ENCODE data around the gene HOXA1.
A peak's percentile ranks its signal among the peaks of the same experiment; 100 is the strongest.

HOXA1 gene

GRCh38 chr7:27116031-27116961 lies 20.5 kb upstream of the HOXA1 start:
- ATAC-seq: no peak
- no peak for TF ChIP-seq PPARA (CRISPR knock-in tag; IDR thresholded peaks at IDR 0.05; ENCODE audit: borderline replicate concordance)
- TF ChIP-seq RARB (CRISPR knock-in tag; IDR thresholded peaks at IDR 0.05): no peak

- TF ChIP-seq ZNF565 (CRISPR knock-in tag; conservative IDR thresholded peaks at IDR 0.05; ENCODE audit: low read depth) (no peak), CSRNP3 (CRISPR knock-in tag; IDR thresholded peaks at IDR 0.05) (no peak), ZFP30 (CRISPR knock-in tag; IDR thresholded peaks at IDR 0.05) (no peak), ESRRG (CRISPR knock-in tag; IDR thresholded peaks at IDR 0.05) (no peak), ZNF8 (CRISPR knock-in tag; IDR thresholded peaks at IDR 0.05) (no peak), RARB (CRISPR knock-in tag; IDR thresholded peaks at IDR 0.05) (no peak), PATZ1 (CRISPR knock-in tag; IDR thresholded peaks at IDR 0.05; ENCODE audit: borderline replicate concordance) (no peak), ISL1 (CRISPR knock-in tag; IDR thresholded peaks at IDR 0.05) (no peak), BACH2 (CRISPR knock-in tag; IDR thresholded peaks at IDR 0.05; ENCODE audit: borderline replicate concordance) (no peak), GLIS3 (CRISPR knock-in tag; IDR thresholded peaks at IDR 0.05) (no peak), TOX (CRISPR knock-in tag; IDR thresholded peaks at IDR 0.05; ENCODE audit: borderline replicate concordance) (no peak), OSR1 (CRISPR knock-in tag; IDR thresholded peaks at IDR 0.05) (no peak), CREB5 (CRISPR knock-in tag; IDR thresholded peaks at IDR 0.05; ENCODE audit: low read depth) (no peak), ZNF70 (CRISPR knock-in tag; IDR thresholded peaks at IDR 0.05) (no peak), POU6F1 (CRISPR knock-in tag; IDR thresholded peaks at IDR 0.05; ENCODE audit: borderline replicate concordance, low read depth) (no peak), PPARA (CRISPR knock-in tag; IDR thresholded peaks at IDR 0.05; ENCODE audit: borderline replicate concordance) (no peak)
- peak; percentile 23; the same call in 2 of the 3 replicates for ATAC-seq
Observed at GRCh38 chr7:27115221-27116026, 19.6 kb upstream of the HOXA1 start.

GRCh38 chr7:27114881-27115220 lies 19.1 kb upstream of the HOXA1 start:
- no peak for ATAC-seq
- no peak for TF ChIP-seq ZC3H10 (CRISPR knock-in tag; IDR thresholded peaks at IDR 0.05)
- TF ChIP-seq TCF4 (CRISPR knock-in tag; IDR thresholded peaks at IDR 0.05; ENCODE audit: borderline replicate concordance): no peak
- TF ChIP-seq ZFP3 (CRISPR knock-in tag; IDR thresholded peaks at IDR 0.05): no peak
- no peak for TF ChIP-seq ZNF8 (CRISPR knock-in tag; IDR thresholded peaks at IDR 0.05)
- TF ChIP-seq BACH2 (CRISPR knock-in tag; IDR thresholded peaks at IDR 0.05; ENCODE audit: borderline replicate concordance): no peak
- TF ChIP-seq TSHZ2 (CRISPR knock-in tag; IDR thresholded peaks at IDR 0.05): no peak
